ENCODE measurements around the gene SFMBT1.

The SFMBT1 gene

DNA sequence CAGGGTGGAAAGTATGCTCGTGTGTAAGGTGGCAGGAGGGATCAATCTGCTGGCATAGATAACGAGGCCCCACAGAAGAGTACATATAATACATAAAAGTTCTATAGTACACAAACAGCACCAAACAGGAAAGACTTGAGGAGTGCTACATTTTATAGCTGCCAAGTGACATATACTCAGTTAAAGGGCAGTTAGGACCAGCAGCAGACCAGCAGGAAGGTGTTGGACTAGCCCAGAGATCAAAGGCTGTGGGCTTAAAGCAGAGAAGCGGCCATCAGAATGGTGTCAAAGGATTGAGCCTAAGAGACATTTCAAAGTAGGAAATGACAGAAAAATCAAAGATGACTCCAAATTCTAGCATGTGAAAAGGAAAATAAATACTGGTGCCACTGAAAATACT is 34.5 kb downstream of the SFMBT1 start:
- intact Hi-C loops (cut with micrococcal nuclease) = no loop called here
- no peak overlapping the region for H3K4me3 Mint-ChIP-seq
- no peaks in the 10 kb centered on the region for H3K27me3 Mint-ChIP-seq
- H3K9me3 Mint-ChIP-seq = no peaks in the 10 kb centered on the region
- H3K36me3 Mint-ChIP-seq (ENCODE audit: low read depth) = no peaks in the 10 kb centered on the region
- H3K27ac Mint-ChIP-seq = no peak overlapping the region
- H3K4me1 Mint-ChIP-seq (ENCODE audit: low read depth) = peaks cover 6% of the 10 kb centered on the region

DNA sequence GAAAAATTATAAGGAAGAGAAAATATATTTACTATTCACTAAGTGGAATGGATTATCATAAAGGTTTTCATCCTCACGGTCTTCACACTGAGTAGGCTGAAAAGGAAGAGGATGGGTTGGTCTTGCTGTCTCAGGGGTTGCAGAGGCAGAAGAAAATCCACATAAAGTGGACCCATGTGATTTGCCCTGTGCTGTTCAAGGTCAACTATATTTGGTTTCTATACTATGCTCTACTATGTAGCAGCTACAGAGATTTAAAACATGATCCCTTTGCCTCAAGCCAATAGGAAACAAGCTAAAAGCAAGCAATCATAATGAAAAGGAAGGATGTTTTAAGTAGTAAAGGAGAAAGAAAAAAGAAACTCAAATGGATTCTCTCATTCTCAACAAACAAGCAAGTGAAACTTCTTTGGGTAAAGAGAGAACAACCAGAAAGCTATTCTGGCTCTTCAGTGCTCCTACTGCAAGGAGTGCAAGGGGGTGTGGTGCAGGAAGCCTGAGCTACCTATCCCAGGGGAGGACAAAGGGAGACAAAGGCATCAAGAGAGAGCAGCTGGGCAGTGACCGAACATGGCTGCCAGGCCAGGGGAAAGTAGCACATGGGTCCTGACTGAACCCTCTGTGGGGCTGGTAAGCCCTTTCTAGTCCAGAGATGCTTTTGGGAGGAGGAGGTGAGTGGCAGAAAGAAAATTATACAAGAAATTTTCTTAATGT is 35.9 kb downstream of the SFMBT1 start:
- H3K27me3 Mint-ChIP-seq = no peaks in the 10 kb centered on the region
- intact Hi-C loops (cut with micrococcal nuclease) = no loop called here
- peaks cover 6% of the 10 kb centered on the region for H3K4me1 Mint-ChIP-seq (ENCODE audit: low read depth)
- no peaks in the 10 kb centered on the region for H3K9me3 Mint-ChIP-seq
- no peak overlapping the region for H3K4me3 Mint-ChIP-seq
- H3K27ac Mint-ChIP-seq = no peak overlapping the region
- no peaks in the 10 kb centered on the region for H3K36me3 Mint-ChIP-seq (ENCODE audit: low read depth)

DNA sequence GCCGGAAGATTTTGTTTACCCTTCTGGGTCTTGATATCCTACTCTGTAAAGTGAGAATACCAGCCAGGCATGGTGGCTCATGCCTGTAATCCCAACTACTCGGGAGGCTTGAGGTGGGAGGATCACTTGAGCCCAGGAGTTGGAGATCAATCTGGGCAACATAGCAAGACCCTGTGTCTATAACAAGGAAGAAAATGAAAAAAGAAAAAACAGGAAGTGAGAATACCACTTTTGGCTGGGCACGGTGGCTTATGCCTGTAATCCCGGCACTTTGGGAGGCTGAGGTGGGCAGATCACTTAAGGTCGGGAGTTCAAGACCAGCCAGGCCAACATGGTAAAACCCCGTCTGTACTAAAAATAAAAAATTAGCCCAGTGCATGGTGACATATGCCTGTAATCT is 36.9 kb downstream of the SFMBT1 start:
- H3K27me3 Mint-ChIP-seq = no peaks in the 10 kb centered on the region
- peaks cover 6% of the 10 kb centered on the region for H3K4me1 Mint-ChIP-seq (ENCODE audit: low read depth)
- H3K9me3 Mint-ChIP-seq = no peaks in the 10 kb centered on the region

DNA sequence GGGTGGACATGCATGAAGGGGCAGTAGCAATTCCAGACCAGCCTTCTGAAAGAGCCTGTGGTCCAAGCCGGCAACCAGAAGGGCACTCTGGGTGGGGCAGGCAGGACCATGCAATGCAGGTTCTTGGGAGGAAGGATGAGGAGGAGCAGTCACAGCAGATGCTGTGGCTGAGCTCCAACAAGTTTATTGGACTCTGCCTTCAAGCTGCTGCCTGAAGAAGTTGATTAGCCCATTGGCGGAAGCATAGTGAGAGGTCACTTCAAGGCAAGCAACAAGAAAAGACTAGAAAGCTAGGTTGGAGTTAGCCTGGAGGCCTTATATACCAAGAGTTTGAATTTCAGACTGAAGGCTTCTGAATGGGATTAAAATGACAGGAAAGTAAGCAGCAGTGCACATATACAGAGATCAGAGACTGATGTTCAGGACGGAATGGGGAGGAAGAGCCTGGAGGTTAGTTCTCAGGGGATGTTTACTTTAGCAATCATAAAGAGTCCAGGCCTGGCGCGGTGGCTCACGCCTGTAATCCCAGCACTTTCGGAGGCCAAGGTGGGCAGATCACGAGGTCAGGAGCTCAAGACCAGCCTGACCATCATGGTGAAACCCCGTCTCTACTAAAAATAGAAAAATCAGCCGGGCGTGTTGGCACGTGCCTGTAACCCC is 39.9 kb downstream of the SFMBT1 start:
- Mint-ChIP-seq H3K27ac (no peak overlapping the region), H3K36me3 (ENCODE audit: low read depth) (no peaks in the 10 kb centered on the region), H3K27me3 (no peaks in the 10 kb centered on the region), H3K4me3 (no peak overlapping the region), H3K4me1 (ENCODE audit: low read depth) (peaks cover 6% of the 10 kb centered on the region), H3K9me3 (no peaks in the 10 kb centered on the region)
- intact Hi-C loops (cut with micrococcal nuclease) = loop anchor here (1.0 kb wide), 1 partner anchor 14 kb away; no protein-coding TSS in a partner anchor

More for the DNA sequence above, 36.9 kb downstream of the SFMBT1 start:
- Mint-ChIP-seq H3K27ac (no peak overlapping the region), H3K4me3 (no peak overlapping the region), H3K36me3 (ENCODE audit: low read depth) (no peaks in the 10 kb centered on the region)
- intact Hi-C loops (cut with micrococcal nuclease) = no loop called here

DNA sequence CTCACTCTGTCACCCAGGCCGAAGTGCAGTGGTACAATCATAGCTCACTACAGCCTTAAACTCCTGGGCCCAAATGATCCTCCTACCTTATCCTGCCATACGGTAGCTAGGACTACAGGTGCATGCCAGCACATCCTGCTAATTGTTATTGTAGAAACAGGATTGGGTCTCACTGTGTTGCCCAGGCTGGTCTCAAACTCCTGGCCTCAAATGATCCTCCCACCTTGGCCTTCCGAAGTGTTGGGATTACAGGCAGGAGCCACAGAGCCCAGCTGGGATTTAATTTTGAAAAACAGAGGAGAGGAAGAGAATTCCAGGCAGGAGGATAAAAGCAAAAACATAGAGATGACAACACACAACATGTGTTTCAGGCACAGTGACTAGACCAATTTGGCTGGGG is 40.5 kb downstream of the SFMBT1 start:
- Mint-ChIP-seq H3K27ac (no peak overlapping the region), H3K4me3 (no peak overlapping the region), H3K9me3 (no peaks in the 10 kb centered on the region), H3K4me1 (ENCODE audit: low read depth) (peaks cover 5% of the 10 kb centered on the region), H3K27me3 (no peaks in the 10 kb centered on the region), H3K36me3 (ENCODE audit: low read depth) (no peaks in the 10 kb centered on the region)
- intact Hi-C loops (cut with micrococcal nuclease) = loop anchor here (1.0 kb wide), 1 partner anchor 13 kb away; no protein-coding TSS in a partner anchor

DNA sequence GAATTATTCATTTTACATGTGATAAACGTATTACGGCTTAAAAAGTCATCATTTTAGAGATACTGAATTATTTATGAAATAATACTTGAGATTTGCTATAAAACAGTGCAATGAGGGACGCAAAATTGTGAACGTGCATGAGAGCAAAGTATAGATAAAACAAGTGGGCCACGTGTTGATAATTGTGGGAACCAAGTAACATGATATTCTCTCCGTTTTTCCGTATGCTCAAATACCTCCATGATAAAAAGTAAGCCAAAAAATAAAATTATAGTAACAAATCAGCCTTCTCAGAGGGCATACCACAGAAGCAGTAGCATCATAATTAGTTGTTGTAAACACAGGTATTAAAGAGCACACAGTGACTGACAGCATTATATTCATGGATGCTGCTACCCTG is 42.6 kb downstream of the SFMBT1 start:
- no peak overlapping the region for H3K27ac Mint-ChIP-seq
- H3K4me1 Mint-ChIP-seq (ENCODE audit: low read depth) = no peaks in the 10 kb centered on the region
- no peak overlapping the region for H3K4me3 Mint-ChIP-seq

DNA sequence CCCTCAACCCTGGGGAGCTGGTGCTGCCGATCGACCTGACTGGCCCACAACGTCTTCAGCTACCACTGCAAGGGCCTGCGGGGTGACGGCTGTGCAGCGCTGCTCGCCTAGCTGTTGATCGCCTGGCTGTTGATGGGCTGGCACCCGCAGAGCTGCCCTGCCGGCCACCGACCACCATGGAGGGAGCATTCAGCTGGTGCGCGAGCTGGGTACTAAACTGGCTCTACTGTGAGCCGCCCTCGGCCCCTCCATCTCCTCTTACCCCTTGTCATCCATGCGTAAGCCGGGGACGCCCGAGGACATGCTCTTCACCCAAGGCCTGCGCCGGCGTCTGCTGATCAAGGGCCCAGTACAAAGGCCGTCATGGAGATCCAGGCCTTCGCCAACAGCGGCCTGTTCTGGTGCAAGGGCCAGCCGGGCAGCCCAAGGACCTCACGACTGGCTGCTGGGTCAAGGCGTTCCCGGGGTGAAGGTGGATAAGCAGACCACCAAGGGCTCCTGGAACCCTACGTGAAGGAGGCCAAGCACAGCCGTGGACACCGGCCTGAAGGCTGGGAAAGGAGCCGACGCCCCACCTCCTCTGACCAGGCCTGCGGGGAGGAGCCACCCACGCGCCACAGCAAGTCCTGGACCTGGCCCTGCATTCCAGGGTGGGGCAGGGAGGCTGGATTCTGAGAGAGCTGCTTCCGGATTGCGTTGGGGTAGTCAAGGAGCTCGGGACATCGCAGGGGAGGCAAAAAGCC is 46.9 kb downstream of the SFMBT1 start:
- intact Hi-C loops (cut with micrococcal nuclease) = no loop called here
- Mint-ChIP-seq H3K27ac (no peak overlapping the region), H3K9me3 (no peaks in the 10 kb centered on the region), H3K4me1 (ENCODE audit: low read depth) (no peaks in the 10 kb centered on the region), H3K4me3 (no peak overlapping the region), H3K27me3 (no peaks in the 10 kb centered on the region), H3K36me3 (ENCODE audit: low read depth) (peaks cover 6% of the 10 kb centered on the region)

More for the DNA sequence above, 42.6 kb downstream of the SFMBT1 start:
- Mint-ChIP-seq H3K27me3 (no peaks in the 10 kb centered on the region), H3K9me3 (no peaks in the 10 kb centered on the region), H3K36me3 (ENCODE audit: low read depth) (peaks cover 6% of the 10 kb centered on the region)
- intact Hi-C loops (cut with micrococcal nuclease) = no loop called here

DNA sequence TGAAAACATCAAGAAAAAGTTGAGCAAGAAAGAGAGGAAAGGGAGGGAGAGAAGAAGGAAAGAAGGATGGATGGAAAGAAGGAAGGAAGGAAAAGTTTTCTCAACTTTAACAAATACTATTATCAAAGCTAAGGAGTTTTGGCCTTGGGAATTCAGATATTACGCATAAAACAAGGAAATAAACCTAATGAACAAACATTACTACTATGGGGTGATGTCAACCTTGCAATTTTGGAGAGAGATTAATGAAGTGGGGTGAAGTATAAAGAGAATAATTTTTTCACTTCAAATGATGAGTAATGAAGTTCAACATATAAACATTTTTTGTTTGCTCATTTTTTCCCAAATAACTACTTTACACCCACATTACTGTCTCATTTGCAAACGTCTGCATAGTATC is 55.2 kb downstream of the SFMBT1 start:
- intact Hi-C loops (cut with micrococcal nuclease) = no loop called here
- Mint-ChIP-seq H3K27ac (no peak overlapping the region), H3K36me3 (ENCODE audit: low read depth) (no peaks in the 10 kb centered on the region), H3K27me3 (no peaks in the 10 kb centered on the region), H3K4me3 (no peak overlapping the region), H3K4me1 (ENCODE audit: low read depth) (no peaks in the 10 kb centered on the region), H3K9me3 (no peaks in the 10 kb centered on the region)

DNA sequence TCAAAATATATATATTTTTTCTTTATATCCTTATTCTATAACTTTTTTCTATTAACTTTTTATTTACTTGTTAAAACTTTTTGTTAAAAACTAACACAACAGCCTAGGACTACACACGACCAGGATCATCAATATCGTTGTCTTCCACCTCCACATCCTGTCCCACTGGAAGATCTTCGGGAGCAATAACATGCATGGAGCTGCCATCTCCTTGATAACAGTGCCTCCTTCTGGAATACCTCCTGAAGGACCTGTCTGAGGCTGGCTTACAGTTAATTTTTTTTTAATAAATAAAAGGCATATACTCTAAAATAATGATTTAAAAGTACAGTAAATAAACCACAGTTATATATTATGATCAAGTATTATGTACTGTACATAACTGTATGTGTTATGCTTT is 58.9 kb downstream of the SFMBT1 start:
- no peak overlapping the region for H3K4me3 Mint-ChIP-seq
- H3K36me3 Mint-ChIP-seq (ENCODE audit: low read depth) = no peaks in the 10 kb centered on the region
- H3K9me3 Mint-ChIP-seq = no peaks in the 10 kb centered on the region
- H3K27me3 Mint-ChIP-seq = no peaks in the 10 kb centered on the region
- no peak overlapping the region for H3K27ac Mint-ChIP-seq
- H3K4me1 Mint-ChIP-seq (ENCODE audit: low read depth) = peaks cover 30% of the 10 kb centered on the region
- intact Hi-C loops (cut with micrococcal nuclease) = loop anchor here (5.0 kb wide), 1 partner anchor 135 kb away; no protein-coding TSS in a partner anchor

DNA sequence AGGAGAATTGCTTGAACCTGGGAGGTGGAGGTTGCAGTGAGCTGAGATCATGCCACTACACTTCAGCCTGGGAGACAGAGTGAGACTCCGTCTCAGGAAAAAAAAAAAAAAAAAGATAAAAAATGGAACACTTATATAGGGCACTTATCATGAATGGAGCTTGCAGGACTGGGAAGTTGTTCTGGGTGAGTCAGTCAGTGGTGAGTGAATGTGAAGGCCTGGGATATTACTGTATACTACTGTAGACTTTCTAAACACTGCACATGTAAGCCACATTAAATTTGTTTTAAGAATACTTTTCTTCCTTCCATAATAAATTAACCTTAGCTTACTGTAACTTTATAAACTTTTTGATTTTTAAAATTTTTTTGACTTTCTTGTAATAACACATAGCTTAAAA is 59.8 kb downstream of the SFMBT1 start:
- intact Hi-C loops (cut with micrococcal nuclease) = loop anchor here (5.0 kb wide), 1 partner anchor 134 kb away; no protein-coding TSS in a partner anchor
- no peaks in the 10 kb centered on the region for H3K27me3 Mint-ChIP-seq
- H3K27ac Mint-ChIP-seq = no peak overlapping the region
- H3K9me3 Mint-ChIP-seq = no peaks in the 10 kb centered on the region
- H3K4me1 Mint-ChIP-seq (ENCODE audit: low read depth) = peaks cover 30% of the 10 kb centered on the region
- H3K4me3 Mint-ChIP-seq = no peak overlapping the region
- H3K36me3 Mint-ChIP-seq (ENCODE audit: low read depth) = no peaks in the 10 kb centered on the region

DNA sequence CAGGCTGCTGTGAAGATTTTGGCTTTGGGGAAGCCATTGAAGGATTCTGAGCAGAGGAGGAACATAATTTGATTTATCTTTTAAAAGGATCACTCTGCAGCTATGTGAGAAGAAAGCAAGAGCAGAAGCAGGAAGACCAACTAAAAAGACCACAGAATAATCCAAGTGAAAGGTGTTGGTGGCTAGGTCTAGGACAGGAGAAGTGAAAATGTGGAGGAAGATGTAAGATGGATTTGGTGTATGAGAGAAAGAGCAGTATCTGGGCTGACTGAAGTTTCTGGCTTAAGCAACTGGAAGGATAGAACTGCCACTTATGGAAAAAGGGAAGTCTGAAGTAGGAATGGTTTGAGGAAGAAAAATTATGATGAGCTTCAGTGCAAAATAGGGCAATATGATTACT is 62.0 kb downstream of the SFMBT1 start:
- intact Hi-C loops (cut with micrococcal nuclease) = no loop called here
- Mint-ChIP-seq H3K9me3 (no peaks in the 10 kb centered on the region), H3K4me3 (peak overlapping the region; percentile 7), H3K36me3 (ENCODE audit: low read depth) (no peaks in the 10 kb centered on the region), H3K4me1 (ENCODE audit: low read depth) (peaks cover 30% of the 10 kb centered on the region), H3K27ac (peak overlapping the region; percentile 79), H3K27me3 (no peaks in the 10 kb centered on the region)

DNA sequence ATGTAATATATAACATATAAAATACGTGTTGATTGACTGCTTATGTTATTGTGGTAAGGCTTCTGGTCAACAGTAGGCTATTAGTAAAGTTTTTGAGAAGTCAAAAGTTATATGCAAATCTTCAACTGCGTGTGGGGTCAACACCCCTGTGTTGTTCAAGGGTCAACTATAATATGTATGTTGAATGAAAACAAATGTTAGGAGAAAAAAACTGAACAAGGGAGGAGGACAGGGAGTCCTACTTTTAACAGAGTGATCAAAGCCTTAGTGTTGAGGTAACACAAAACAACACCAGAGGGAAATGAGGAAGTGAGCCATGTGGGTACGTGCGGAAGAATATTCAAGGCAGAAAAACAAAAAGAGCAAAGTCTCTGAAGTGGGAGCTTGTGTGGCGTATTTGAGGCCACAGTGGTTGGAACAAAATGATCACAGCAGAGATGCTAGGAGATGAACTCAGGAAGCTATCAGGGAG is 62.5 kb downstream of the SFMBT1 start:
- no peaks in the 10 kb centered on the region for H3K27me3 Mint-ChIP-seq
- no peaks in the 10 kb centered on the region for H3K36me3 Mint-ChIP-seq (ENCODE audit: low read depth)
- H3K4me3 Mint-ChIP-seq = peak overlapping the region; percentile 7
- H3K4me1 Mint-ChIP-seq (ENCODE audit: low read depth) = peaks cover 30% of the 10 kb centered on the region
- H3K27ac Mint-ChIP-seq = peak overlapping the region; percentile 79
- intact Hi-C loops (cut with micrococcal nuclease) = no loop called here
- no peaks in the 10 kb centered on the region for H3K9me3 Mint-ChIP-seq

DNA sequence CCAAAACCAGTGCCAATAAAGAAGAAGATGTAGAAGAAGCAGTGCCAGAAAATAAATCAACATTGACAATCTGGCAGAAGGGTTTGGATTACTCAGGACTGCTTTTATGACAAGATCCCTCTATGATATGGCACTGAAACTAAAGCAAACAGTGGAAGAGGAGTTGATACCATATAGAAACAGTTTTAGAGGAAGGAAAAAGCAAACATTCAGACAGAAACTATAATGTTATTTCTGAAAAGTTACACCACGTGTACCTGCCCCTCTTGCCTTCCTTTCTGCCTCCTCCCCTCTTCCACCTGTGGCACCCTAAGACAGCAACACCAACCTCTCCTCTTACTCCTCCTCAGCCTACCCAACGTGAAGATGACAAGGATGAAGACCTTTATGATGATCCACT is 63.0 kb downstream of the SFMBT1 start:
- peak overlapping the region; percentile 79 for H3K27ac Mint-ChIP-seq
- H3K4me3 Mint-ChIP-seq = no peak overlapping the region
- intact Hi-C loops (cut with micrococcal nuclease) = no loop called here
- H3K36me3 Mint-ChIP-seq (ENCODE audit: low read depth) = no peaks in the 10 kb centered on the region
- no peaks in the 10 kb centered on the region for H3K27me3 Mint-ChIP-seq
- H3K9me3 Mint-ChIP-seq = no peaks in the 10 kb centered on the region
- H3K4me1 Mint-ChIP-seq (ENCODE audit: low read depth) = peaks cover 30% of the 10 kb centered on the region
